ENCODE results near the gene APP. TPM values are rescaled to one million over a fixed set of nuclear protein-coding genes. Genes with fewer than 3 reads are reported as not detected.
A peak's percentile ranks its signal among the peaks of the same experiment; 100 is the strongest.

Gene APP
- total RNA-seq, 1 donor from 2014 or later = 136 TPM

- ATAC-seq = no peak
- DNase-seq (ENCODE audit: low spot score) = no peak
These were observed 327.6 kb downstream of the APP start for GRCh38 chr21:25842925-25843324.

GRCh38 chr21:25838809-25839208, 331.8 kb downstream of the APP start:
- no peak for ATAC-seq
- no peak for DNase-seq (ENCODE audit: low spot score)

DNA sequence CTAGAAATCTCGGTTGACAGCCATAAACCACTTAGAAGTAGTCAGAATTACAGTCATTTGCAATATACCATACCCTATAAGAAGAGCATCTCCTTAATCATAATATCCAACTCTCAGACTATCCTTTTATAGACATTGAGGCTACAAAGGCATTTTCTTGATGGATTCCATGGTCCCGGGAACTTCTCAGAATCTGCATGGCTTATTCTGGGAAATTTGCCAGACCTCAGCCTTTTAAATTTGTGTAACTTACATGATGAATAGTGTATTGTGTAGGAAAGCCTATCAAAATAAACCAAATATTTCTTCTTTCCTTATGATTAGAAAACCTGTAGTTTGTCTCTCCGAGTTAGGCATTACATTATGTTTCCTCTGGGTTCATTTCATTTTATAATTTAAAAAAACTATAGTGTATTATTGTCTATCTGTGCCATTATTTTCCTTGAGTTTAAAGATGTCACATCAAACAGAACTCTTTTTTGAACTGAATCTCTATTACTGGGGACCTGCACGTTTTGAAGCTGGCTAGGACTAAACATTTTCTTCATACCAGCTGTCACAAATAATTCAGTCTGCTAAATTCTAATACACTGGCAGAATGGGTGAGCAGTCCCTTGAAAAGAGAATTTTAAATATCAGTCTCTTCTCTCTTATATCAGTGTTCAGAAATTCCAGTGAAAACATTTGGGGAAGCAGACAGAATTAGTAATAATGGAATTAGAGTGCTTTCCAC, 332.9 kb downstream of the APP start:
- DNase-seq (ENCODE audit: low spot score) (no peak), ATAC-seq (no peak)

DNA sequence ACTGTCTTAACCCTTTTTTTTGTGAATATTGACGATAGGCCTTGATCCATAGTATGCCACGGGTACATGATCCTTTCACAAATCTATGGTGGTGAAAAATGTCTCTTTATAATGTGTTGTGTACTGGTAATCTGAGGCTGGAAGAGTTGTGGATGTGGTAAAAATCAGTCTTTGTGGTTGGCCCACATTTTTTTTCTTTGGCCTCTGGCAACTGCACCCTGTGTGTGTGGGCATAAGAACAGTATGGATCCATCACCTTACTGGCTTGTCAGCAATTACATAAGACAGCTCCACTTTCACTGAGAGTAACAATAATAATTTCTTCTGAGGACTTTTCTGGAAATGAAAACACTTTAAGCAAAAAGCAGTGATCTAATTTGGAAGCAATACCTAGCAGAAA, 334.2 kb downstream of the APP start:
- ATAC-seq (peak; percentile 66), DNase-seq (ENCODE audit: low spot score) (no peak)

- DNase-seq (ENCODE audit: low spot score) (no peak), ATAC-seq (no peak)
These were observed 336.2 kb downstream of the APP start for GRCh38 chr21:25834381-25834780.

DNA sequence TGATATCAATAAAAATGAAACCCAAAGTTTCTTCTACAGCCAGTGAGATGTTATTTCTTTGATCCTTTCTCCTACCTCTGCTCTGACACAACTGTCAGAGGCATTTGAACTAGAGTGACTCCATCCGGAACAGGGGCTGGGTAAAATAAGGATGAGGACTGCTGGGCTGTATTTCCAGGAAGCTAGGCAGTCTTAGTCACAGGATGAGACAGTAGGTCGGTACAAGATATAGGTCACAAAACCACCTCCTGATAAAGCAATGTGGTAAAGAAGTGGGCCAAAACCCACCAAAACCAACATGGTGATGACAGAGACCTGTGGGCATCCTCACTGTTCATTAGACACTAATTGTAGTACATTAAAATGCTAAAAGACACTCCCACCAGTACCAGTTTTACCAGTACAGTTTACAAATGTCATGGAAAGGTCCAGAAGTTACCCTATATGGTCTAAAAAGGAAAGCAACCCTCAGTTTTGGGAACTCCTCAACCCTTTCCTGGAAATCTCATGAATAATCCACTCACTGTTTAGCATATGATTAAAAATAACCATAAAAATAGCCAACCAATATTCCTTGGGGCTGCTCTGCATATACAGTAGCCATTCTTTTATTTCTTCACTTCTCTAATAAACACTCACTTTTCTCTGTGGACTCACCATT, 339.1 kb downstream of the APP start:
- no peak for ATAC-seq
- no peak for DNase-seq (ENCODE audit: low spot score)
